Glutamatergic neuron (in vitro differentiated cells): Measurements from ENCODE around the gene OR2B2. TPM values are rescaled to one million over a fixed set of nuclear protein-coding genes. Genes with fewer than 3 reads are reported as not detected.
"Not testable (repeated sequence)": the region's sequence is repeated elsewhere in the genome, so short reads cannot be mapped to it uniquely, and the experiment has no call there.

Experiments
- DNase-seq: peaks from one replicate; pipeline ENCODE4 v3.0.0; 2022
- H3K27ac Mint-ChIP-seq: one replicate; pipeline ENCODE4 v1.8.0; 2020; ENCODE audit warnings: mild to moderate bottlenecking, mixed read lengths, inconsistent platforms; ENCODE audit not compliant: unreplicated experiment
- H3K27me3 Mint-ChIP-seq: one replicate; pipeline ENCODE4 v1.8.0; 2020; ENCODE audit warnings: mild to moderate bottlenecking, moderate library complexity, mixed read lengths, inconsistent platforms; ENCODE audit not compliant: unreplicated experiment
- H3K36me3 Mint-ChIP-seq: one replicate; pipeline ENCODE4 v1.8.0; 2020; ENCODE audit warnings: mild to moderate bottlenecking, mixed read lengths, inconsistent platforms; ENCODE audit not compliant: unreplicated experiment
- H3K4me1 Mint-ChIP-seq: one replicate; pipeline ENCODE4 v1.8.0; 2020; ENCODE audit warnings: mild to moderate bottlenecking, low read depth, mixed read lengths, inconsistent platforms; ENCODE audit not compliant: unreplicated experiment
- H3K4me3 Mint-ChIP-seq: one replicate; pipeline ENCODE4 v1.8.0; 2020; ENCODE audit warnings: mild to moderate bottlenecking, mixed read lengths, inconsistent platforms; ENCODE audit not compliant: unreplicated experiment
- H3K9me3 Mint-ChIP-seq: one replicate; pipeline ENCODE4 v1.8.0; 2020; ENCODE audit warnings: mild to moderate bottlenecking, moderate library complexity, mixed read lengths, inconsistent platforms; ENCODE audit not compliant: unreplicated experiment
- total RNA-seq: library from RNA; stranded (reverse); fragmentation: NEBNext Ultra II Directional; extraction: Animal tissue kit (Norgen Biotek cat#: 25700); gene quantifications from one replicate; pipeline ENCODE4 v1.2.1, GENCODE V29; 2021; ENCODE audit not compliant: unreplicated experiment
- TF ChIP-seq, protein P1 (sequence below): fragments of 200-600 bp; sonication (generic); IDR thresholded peaks from one replicate; pipeline ENCODE4 v1.5.0; 2021; ENCODE audit not compliant: partially characterized antibody, unreplicated experiment

Gene OR2B2
- total RNA-seq, 1 donor from 2014 or later, result not detected

DNA sequence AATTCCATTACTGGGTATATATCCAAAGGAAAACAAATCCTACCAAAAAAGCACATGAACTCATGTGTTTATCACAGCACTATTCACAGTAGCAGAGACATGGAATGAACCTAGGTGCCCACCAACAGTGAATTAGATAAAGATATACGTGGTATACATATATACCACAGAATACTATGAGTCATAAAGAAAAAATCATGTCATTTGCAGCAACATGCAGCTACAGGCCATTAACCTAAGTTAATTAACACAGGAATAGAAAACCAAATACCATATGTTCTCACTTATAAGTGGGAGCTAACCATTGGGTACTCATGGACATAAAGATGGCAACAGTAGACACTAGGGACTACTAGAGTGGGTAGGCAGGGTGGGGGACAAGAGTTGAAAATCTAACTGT, 4.2 kb downstream of the OR2B2 start:
- H3K36me3 Mint-ChIP-seq, result no peaks in the 10 kb centered on the region
- DNase-seq, result no peak
- no peaks in the 10 kb centered on the region for H3K4me1 Mint-ChIP-seq
- peaks cover 6% of the 10 kb centered on the region for H3K9me3 Mint-ChIP-seq
- TF ChIP-seq, protein P1, sequence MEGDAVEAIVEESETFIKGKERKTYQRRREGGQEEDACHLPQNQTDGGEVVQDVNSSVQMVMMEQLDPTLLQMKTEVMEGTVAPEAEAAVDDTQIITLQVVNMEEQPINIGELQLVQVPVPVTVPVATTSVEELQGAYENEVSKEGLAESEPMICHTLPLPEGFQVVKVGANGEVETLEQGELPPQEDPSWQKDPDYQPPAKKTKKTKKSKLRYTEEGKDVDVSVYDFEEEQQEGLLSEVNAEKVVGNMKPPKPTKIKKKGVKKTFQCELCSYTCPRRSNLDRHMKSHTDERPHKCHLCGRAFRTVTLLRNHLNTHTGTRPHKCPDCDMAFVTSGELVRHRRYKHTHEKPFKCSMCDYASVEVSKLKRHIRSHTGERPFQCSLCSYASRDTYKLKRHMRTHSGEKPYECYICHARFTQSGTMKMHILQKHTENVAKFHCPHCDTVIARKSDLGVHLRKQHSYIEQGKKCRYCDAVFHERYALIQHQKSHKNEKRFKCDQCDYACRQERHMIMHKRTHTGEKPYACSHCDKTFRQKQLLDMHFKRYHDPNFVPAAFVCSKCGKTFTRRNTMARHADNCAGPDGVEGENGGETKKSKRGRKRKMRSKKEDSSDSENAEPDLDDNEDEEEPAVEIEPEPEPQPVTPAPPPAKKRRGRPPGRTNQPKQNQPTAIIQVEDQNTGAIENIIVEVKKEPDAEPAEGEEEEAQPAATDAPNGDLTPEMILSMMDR, result no peak
- H3K4me3 Mint-ChIP-seq, result no peak overlapping the region
- no peak overlapping the region for H3K27ac Mint-ChIP-seq
- H3K27me3 Mint-ChIP-seq, result peaks cover under 1% of the 10 kb centered on the region

DNA sequence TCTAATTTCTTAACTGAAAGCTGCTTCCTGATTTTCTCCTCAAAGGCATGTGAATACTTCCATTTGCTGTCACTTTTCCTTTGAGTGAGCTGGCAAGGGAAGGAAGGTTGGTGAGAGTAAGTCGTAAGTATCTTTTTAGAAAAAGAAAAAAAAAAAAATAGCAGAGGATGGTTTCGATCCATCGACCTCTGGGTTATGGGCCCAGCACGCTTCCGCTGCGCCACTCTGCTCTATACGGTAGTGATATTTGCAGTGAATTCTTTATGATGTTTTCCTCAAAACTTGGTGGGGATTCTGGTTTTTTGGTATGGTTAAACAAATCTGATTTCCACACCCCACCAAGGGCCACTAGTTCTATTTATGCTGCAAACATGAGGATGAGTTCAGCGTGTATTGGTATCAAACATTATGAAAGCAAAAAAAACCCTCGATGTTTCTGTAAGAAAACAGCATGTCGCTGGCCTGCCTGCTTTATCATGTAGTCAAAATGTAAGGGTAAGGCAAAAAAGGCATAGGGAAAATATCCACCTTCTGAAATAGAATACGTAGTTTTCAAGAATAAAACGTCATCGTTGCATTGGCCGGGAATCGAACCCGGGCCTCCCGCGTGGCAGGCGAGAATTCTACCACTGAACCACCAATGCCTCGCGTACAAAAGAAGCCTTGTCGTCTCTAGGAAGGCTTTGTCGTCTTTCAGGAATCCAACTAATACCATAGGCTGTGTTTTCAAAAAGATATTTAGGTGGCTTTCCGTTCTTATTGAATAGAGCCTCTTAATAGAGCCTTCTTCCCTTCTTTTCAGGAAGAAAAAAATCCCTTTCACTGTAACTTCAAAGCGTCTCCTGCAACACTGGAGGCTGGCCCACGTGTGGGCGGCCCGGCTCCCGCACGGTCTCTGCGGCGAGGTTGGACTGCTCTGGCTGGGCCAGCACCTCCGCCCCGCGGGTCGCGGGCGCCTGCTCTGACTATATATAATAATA, 9.6 kb downstream of the OR2B2 start:
- H3K27me3 Mint-ChIP-seq, result peaks cover 10% of the 10 kb centered on the region
- peak overlapping the region; percentile 88 for H3K4me3 Mint-ChIP-seq
- TF ChIP-seq, protein P1, result no peak
- no peaks in the 10 kb centered on the region for H3K4me1 Mint-ChIP-seq
- peaks cover 16% of the 10 kb centered on the region for H3K9me3 Mint-ChIP-seq
- H3K27ac Mint-ChIP-seq, result peak overlapping the region; percentile 91
- peak; percentile 77 for DNase-seq
- H3K36me3 Mint-ChIP-seq, result no peaks in the 10 kb centered on the region

DNA sequence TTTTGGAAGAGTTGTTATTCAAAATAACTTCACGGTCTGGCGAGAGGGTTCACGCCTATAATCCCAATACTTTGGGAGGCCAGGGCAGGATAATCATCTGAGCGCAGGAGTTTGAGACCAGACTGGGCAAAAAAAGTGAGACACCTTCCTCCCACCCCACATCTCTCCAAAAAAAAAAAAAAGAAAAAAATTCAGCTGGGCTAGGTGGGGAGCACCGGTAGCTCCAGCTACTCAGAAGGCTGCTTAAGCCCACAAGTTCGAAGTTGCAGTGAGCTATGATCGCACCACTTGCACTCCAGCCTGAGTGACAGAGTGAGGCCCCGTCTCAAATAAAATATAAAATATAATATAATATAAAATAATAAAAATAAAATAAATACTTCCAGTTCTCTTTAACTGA, 10.4 kb downstream of the OR2B2 start:
- Mint-ChIP-seq H3K36me3 (no peaks in the 10 kb centered on the region), H3K4me3 (no peak overlapping the region), H3K27me3 (peaks cover 10% of the 10 kb centered on the region), H3K27ac (no peak overlapping the region), H3K9me3 (peaks cover 16% of the 10 kb centered on the region), H3K4me1 (no peaks in the 10 kb centered on the region)
- TF ChIP-seq, protein P1, result no peak
- no peak for DNase-seq

DNA sequence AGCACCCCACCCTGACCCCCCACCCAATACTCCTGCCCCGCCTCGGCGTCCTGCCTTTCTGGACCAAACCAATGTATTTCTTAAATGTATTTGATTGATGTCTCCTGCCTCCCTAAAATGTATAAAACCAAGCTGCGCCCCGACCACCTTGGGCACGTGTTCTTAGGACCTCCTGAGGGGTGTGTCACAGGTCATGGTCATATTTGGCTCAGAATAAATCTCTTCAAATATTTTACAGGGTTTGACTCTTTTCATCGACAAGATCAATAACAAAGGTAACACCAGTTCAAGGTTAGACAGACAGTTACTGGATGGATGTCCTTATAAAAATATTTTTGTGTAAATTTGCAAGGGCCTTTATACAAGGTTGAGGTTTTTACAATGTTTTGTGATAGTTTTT, 12.0 kb downstream of the OR2B2 start:
- Mint-ChIP-seq H3K9me3 (peaks cover 16% of the 10 kb centered on the region), H3K27me3 (peaks cover 10% of the 10 kb centered on the region)
- DNase-seq, H3K4me1 Mint-ChIP-seq, H3K4me3 Mint-ChIP-seq, H3K36me3 Mint-ChIP-seq, H3K27ac Mint-ChIP-seq: not testable (repeated sequence)

DNA sequence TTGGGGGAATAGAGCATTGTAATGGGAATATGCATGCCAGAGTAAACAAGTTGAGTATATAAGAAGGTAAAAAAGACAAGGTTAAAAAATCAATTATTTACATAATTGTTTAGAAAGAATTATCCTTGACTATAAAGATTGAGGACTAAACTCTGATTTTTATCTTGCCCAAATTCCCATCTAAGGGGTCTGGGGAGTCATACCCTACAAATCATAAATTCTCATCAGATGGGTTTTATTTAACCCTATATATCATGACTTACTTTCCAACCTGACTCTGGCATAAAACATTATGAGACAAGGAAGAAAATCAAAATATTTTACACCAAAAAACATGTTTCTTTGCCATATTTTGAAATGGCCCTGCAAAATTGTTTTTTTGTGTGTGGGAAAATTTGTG, 12.7 kb downstream of the OR2B2 start:
- no peak for DNase-seq
- TF ChIP-seq, protein P1, result no peak
- no peaks in the 10 kb centered on the region for H3K36me3 Mint-ChIP-seq
- H3K4me3 Mint-ChIP-seq, result no peak overlapping the region
- H3K4me1 Mint-ChIP-seq, result no peaks in the 10 kb centered on the region
- no peak overlapping the region for H3K27ac Mint-ChIP-seq
- peaks cover 16% of the 10 kb centered on the region for H3K9me3 Mint-ChIP-seq
- peaks cover 10% of the 10 kb centered on the region for H3K27me3 Mint-ChIP-seq
